HG03280 (cell line): ENCODE measurements around the gene GRIA2.
"Not testable (repeated sequence)": the region's sequence is repeated elsewhere in the genome, so short reads cannot be mapped to it uniquely, and the experiment has no call there.

ENCODE experiments used
- ATAC-seq: cut with Tn5 transposase; IDR thresholded peaks from one replicate; pipeline ENCODE4 v1.9.1; 2021; ENCODE audit warnings: mild to moderate bottlenecking, moderate library complexity; ENCODE audit not compliant: unreplicated experiment

The GRIA2 gene

DNA sequence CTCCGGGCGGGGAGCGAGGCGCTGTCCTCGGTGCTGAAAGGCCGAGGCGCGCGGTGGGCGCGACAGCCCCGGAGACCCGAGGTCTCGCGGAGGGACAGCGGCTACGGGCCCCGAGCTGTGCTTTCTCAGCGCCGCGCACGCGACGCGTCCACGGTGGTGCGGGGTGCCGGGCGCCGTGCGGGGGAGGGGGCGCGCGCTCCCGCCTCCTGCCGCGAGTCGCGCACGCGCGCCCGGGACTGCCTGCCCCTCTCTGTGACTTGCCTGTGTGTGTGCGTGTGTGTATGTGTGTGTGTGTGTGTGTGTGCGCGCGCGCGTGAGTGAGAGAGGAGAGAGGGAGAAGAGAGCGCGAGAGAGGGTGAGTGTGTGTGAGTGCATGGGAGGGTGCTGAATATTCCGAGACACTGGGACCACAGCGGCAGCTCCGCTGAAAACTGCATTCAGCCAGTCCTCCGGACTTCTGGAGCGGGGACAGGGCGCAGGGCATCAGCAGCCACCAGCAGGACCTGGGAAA, at the start of gene GRIA2:
Gene GRIA2 (plus strand): TSS at position 358 of the 511 bp plus-strand sequence. CDS start 315 bp downstream, outside the sequence.
- no peak for ATAC-seq

GRCh38 chr4:157172011-157172410, 48.5 kb upstream of the GRIA2 start:
- no peak for ATAC-seq

GRCh38 chr4:157180268-157180667, 40.3 kb upstream of the GRIA2 start:
- not testable (repeated sequence) for ATAC-seq

DNA sequence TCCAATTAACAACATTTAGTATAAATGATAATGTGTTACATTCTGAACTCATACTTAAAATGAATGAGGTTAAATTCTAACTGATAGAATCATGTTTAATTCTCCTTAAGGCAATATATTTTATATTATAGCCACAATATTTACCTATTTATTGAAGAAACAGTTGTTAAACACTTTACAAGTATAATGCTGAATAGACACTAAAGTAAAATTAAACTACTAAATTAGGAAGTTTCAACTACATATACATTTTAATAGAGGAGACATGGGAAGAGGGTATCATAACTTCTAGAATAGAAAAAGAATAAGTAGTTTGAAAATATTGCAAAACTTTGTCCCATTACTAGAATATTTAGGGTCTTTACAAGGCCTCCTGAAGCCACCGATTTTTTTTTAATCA, 36.2 kb upstream of the GRIA2 start:
- no peak for ATAC-seq

- ATAC-seq: no peak
Observed at GRCh38 chr4:157185363-157185762, 35.2 kb upstream of the GRIA2 start.

DNA sequence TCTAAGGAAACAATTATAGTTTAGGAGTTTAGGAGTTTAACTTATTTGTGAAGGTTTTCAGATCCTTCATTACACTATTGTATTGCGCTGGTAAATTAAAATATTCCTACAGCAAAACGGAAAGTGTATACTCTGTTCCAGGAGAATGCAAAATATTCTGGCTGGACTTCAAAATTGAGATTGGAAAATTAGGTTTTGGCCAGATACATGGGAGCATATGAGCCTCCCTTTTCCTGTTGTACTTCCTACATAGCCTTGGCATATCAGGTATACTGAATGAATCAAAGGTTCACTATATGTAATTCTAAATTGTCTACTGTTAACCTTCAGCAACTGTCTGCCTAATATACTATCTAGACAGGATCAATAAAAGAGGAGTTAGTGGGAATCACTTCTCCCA, 25.2 kb upstream of the GRIA2 start:
- ATAC-seq: no peak

DNA sequence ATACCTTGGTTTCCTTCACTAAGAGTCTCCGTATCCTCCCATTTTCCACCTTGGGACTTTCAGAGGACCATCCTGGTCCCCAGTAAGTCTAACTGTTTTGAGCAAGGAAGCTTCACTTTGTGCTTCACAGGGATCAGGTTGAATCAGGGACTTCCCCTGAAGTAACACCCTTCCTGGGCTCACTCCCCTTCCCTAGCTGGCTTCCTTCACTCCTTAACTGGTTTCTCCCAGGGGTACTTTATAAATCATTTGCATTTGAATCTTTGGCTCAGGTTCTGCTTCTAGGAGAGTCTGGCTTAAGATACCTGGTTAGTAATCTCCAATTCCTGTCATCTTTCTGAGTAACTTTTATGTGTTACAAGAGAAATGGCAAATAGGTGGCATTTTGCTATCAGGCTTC, 24.5 kb upstream of the GRIA2 start:
- no peak for ATAC-seq

- no peak for ATAC-seq
Observed at GRCh38 chr4:157204634-157205244, 15.8 kb upstream of the GRIA2 start.

DNA sequence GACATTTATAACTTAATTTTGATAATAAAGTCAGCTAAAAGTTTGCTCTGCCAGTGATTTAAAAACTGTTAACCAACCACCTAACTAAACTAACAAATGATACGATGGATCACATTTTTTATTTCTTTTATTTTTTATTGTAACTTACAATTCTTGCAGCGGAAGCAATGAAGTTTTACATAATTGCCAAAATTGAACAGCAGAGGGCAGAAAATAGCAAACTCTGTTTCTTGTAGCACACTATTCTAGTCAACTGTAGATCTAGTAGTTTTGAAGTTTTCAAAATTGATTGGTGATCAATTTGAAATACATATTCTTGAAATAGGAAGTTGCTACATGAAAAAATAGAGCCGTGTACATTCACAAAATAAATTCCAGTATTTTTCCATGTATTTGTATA, 2.8 kb upstream of the GRIA2 start:
- no peak for ATAC-seq

- ATAC-seq: no peak
Observed at GRCh38 chr4:157219711-157220370, 687 bp upstream of the GRIA2 start.

GRCh38 chr4:157221426-157221894, 932 bp downstream of the GRIA2 start:
- no peak for ATAC-seq

DNA sequence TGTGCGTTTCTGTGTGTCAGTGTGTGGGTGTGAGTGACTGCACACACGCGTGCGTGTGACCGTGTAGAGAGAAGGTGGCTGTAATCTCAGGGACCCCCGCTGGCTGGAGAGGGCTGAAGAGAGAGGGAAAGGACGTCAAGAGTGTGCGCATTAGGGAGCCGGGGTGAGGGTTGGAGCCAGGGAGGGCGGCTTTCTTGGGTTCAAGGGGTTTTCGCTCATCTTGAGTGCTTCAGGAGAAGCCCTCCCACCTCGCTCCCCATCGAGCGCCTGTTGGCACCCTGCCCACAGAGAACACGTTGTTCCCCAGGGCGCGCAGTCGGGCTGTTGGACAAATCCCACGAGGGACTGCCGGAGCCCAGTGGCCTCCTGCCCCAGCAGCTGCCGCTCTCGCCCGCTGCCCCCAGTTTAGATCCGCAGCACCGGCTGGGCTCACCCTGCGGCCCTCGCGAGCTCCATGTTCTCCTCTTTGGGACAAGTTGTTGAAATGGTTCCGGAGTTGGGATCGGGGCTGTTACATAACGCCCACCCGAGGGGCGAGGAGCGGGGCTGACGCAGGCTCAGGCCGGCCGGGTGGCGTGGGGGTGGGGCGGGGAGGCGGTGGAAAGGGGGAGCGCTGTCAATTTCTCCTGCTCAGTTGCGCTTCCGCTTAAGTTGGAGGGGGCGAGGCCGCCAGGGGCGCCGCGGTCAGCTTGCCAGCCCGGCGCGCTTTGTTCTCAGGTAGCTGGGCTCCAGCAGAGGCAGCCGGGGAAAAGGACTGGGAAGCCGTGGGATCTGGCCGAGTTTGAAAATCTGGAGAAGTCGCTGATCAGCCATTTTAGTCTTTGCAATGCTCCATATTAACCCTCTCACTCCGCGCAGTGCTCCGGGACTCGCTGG, 1.6 kb downstream of the GRIA2 start:
- no peak for ATAC-seq

- no peak for ATAC-seq
Observed at GRCh38 chr4:157222771-157223160, 2.2 kb downstream of the GRIA2 start.

DNA sequence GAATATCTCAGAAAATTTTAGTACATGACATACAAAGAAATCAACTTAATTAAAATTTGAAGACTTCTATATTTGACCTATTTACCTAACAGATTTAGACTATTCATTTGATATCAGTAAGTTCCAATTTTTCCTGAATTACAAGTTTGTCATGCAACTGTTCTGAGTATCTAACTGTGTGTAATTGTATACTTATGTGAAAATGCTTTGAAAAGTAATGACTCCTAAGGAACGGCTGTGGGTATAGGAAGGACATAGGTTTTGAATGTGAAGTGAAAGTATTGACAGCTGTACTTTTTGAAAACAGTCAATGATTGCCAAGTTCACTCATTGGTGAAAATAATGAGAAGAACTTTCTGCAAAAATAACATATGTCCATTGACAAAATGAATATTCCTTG, 2.9 kb downstream of the GRIA2 start:
- no peak for ATAC-seq

- no peak for ATAC-seq
Observed at GRCh38 chr4:157225096-157225495, 4.6 kb downstream of the GRIA2 start.

- ATAC-seq: no peak
Observed at GRCh38 chr4:157226035-157226434, 5.5 kb downstream of the GRIA2 start.

DNA sequence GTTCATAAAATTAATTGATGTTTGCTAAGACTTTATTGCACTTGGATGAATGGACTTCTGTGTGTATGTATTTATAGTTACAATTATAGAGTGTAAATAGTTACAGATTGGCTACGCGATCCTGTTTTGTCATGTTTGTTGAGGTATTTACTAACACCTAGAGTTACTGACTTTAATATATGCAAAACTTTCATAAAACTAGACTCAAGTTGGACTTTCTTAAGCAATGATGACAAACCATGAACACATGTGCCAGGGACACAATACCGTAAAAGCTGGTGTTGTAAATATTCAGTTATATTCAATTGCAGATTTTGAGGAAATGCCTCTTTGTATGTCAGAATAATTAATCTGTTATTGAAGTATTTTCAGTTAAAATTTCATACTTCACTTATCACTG, 6.1 kb downstream of the GRIA2 start:
- ATAC-seq: no peak

DNA sequence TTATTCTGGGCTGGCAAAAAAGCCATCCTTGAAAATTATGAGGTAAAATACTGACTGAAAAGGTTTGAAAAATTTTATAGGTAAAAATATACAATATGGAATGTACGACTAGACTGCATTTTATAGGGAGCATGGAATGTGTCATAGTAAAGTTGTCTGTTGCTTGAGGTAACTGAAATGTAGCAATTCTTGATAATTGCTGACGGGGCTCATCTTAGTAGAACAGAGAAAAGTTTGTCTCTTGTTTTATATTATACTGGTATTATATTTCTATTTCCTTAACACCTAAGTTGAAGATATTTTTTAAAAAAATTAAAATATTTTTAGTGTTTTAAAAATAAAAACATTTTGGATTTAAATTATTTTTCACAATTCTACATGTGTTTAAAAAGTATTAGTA, 11.0 kb downstream of the GRIA2 start:
- ATAC-seq: no peak

- no peak for ATAC-seq
Observed at GRCh38 chr4:157242871-157243270, 22.3 kb downstream of the GRIA2 start.

- no peak for ATAC-seq
Observed at GRCh38 chr4:157244348-157244747, 23.8 kb downstream of the GRIA2 start.

- ATAC-seq: no peak
Observed at GRCh38 chr4:157245351-157245750, 24.8 kb downstream of the GRIA2 start.

DNA sequence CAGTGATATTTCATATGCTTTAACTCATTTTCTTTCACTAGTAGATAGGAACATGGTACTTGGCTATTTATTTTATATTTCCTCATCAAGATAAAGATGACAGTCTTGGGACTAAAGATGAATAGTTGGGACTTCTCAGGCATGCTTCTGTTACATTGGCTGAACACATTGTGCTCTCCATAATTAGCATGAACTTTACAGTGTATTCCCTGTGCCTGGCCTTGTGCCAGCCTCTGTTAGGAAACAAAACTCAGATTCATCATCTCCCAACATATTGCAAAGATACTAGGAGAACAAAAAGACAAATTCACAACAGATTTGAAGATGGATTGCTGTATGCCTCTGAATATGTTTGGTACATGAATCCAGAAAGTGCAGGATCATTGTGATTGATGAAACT, 26.4 kb downstream of the GRIA2 start:
- no peak for ATAC-seq
